ENCODE measurements around the gene OTUD6A.

Gene OTUD6A
- total RNA-seq: 0 reads per million in 3 experiments

DNA sequence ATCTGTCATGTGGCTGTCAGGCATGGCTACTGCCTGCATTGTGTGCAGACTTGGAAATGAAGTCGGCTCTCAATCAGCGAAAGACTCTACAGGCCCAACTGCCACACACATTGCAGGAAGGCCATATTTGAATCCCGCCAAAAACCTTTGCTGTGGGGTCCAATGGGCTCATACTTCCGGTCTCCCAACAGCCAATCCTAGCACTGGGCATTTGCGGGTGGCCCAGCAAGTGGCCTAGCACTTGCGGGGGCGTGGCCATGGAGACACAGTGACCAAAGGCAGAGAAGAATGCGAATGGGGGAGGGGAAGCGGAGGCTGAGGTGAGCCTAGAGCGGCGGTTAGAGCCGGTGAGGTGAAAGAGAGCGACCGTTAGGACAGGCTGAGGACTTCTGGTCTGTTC lies at the start of gene OTUD6A:
Gene OTUD6A, plus strand, starts transcription at position 382 of the 400 bp plus-strand sequence. CDS start 68 bp downstream, outside the sequence.
- DNase-seq: no peak

- no peak for DNase-seq
Measured at GRCh38 chrX:70012756-70013155, 49.5 kb upstream of the OTUD6A start.

GRCh38 chrX:70013466-70014381 lies 48.5 kb upstream of the OTUD6A start:
- DNase-seq: no peak

- DNase-seq: peak; percentile 3
Measured at GRCh38 chrX:70016513-70016912, 45.7 kb upstream of the OTUD6A start.

- DNase-seq: no peak
Measured at GRCh38 chrX:70022616-70023015, 39.6 kb upstream of the OTUD6A start.

- DNase-seq: no peak
Measured at GRCh38 chrX:70025464-70025863, 36.8 kb upstream of the OTUD6A start.

DNA sequence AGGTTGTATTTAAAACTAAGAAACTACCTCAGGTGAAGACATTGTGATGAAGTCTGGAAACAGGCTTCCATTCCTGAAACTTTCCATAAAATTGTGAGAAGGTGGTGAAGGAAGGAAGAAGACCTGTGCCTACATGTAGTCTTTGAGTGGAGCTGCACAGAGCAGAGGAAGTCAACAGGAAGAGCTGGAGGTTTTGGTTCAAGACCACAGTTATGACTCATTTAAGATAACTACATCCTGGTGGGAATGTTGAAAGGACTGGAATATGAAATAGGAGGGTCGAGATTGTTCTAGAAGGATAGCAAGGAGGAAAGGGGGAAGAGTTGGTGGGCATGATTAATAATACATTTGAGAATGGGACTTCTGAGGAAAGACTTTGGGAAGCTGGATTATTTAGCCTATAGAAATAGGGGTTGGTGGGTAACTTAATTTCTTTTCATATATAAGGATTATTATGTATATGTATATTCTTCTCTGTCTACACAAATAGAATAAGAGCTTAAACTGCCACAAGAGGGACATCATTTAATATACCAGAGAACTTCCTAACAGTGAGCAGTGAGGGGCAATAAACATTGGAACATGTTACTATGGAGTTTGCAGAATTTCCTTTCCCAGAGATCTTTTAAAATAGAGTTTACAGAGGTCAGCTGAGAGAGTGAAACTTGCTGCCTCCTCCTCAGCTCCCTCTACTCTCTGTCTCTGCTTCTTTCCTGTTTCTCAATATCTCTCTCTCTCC lies 36.0 kb upstream of the OTUD6A start:
- DNase-seq: no peak

- DNase-seq: no peak
Measured at GRCh38 chrX:70026851-70027200, 35.4 kb upstream of the OTUD6A start.

GRCh38 chrX:70029863-70030262 lies 32.4 kb upstream of the OTUD6A start:
- DNase-seq: no peak

- DNase-seq: peak; percentile 38
Measured at GRCh38 chrX:70030301-70030767, 31.9 kb upstream of the OTUD6A start.

DNA sequence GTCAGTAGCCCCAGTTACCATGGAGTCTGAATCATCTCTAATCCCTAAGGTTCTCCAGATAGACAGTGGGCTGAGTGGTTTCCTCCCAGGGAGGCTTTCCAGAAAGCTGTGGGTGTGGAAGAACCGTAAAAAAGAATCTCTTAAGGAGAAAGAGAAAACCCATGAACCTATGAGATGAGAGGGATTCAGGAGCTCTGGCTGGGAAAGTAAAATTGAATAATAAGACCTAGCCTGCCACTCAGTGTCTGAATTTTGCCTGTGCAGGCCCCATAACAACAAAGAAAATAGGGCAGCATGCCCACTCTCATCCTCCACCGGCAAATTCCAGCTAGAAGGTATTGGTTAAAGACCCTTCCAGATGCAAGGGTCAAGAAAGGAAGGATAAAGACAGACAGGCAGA lies 29.5 kb upstream of the OTUD6A start:
- DNase-seq: no peak

DNA sequence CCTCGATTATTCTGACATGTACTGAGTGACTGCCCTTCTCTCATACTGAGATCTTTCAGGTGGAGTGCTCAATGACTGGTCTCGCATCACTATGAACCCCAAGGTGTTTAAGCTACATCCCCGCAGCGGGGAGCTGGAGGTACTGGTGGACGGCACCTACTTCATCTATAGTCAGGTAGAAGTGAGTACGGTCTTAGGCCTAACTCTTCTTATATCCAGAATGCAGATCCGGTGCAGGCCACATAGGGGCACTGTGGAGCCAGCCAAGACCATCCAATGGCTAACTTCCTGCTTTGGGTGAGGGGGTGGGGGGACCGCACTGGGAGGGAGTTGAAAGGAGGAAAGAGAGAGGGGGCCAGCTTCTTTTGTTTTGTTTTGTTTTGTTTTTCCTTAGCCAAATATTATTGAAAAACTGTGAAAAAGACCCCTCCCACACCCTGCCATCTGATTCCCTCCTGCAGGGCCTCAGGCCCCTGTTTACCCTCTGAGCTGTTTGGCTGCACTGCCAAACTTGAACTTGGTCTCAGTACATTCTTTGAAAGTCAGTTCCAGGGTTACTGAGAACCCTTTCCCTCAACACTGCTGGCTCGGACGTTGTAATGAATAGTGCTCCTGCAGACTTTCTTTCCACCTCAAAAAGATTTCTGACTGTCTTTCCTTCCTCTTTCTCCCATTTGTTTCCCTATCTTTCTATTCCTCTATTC lies 28.8 kb upstream of the OTUD6A start:
- no peak for DNase-seq

DNA sequence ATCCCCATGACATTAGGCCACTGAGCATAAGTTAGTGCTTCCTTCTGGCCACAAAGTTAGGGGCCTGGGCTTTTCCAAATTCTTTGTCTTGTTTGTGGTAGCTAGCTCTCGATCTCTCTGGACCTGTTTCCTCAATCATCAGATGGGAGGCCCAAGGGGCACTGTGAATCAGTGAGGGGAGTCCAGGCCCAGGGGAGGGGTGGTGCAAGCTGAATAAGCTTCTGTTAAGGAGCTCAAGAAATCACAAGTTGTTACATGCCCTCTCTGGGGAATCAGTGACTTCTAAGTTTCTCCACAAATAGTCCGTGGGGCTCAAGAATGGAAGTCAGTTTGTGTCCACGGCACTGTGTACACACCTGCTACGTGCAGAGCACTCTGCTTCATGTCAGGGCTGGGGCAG lies 27.6 kb upstream of the OTUD6A start:
- no peak for DNase-seq

- no peak for DNase-seq
Measured at GRCh38 chrX:70038515-70038914, 23.7 kb upstream of the OTUD6A start.

DNA sequence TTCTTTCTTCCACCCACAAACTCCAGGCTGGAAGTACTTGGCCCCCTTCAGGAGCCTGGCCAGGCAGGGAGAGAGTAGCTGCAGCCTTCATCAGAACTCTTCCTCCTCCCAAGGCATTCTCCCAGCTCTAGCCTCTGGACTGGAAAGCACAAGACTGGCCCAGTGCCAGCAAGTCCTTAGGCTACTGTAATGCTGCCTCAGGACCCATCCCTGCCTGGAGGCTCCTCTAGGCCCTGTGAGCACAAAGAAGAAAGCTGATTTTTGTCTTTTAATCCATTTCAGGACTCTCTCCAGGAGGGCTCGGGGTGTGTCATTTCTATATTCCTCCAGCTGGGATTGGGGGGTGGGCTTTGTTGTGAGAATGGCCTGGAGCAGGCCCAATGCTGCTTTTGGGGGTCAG lies 23.3 kb upstream of the OTUD6A start:
- DNase-seq: no peak

DNA sequence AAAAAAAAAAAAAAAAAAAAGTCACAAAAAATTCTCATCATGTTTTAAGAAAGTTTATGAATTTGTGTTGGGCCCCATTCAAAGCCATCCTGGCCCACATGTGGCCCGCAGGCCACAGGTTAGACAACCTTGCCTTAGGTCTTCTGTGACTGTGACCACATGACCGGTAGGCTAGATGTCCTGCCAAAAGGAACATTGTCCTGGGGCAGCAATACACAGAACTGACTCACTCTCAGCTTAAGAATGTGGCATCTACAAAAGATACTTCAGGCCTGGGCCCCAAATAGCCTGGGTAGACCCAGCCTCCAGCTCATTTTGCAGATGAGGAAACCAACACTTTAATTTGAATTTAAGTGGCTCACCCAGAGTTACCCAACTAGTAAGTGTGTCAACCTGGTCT lies 22.5 kb upstream of the OTUD6A start:
- no peak for DNase-seq

DNA sequence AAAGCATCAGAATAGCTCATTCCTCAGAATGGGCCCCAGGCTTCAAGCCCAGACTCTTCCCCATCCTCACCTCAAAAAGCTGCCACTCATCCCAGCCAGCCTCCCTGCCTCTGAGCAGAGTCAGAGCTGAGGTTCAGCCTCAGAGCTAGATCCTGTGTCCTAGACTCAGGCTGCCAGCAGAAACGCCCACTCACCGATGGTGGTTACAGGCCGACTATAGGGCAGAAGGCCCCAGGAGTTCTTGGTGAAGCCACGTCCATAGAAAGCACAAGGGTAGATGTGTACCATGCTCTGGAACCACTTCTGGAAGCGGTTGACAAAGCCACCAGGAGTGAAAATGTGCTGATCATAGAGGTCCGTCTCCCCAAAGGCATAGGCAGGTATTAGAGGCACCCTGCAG lies 20.3 kb upstream of the OTUD6A start:
- DNase-seq: no peak

GRCh38 chrX:70042399-70043371 lies 19.6 kb upstream of the OTUD6A start:
- DNase-seq: no peak

DNA sequence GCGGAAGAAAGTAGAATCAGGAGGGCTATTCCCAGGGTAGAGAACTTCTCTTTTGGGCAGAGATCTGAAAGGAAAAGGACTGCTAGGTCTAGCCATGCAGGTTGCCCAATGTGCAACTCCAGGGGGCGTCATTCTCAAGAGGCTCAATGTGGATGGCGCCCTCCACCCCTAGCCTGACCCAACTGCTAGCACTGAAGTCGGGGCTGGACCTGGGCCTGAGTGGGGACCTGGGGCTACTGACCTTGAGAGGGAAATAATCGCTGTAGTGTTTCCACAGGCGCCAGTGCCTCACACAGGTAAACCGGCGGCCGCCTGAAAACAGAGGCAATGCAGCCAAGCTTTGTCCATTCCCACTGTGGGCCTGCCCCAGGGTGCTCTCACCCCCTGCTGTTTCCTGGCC lies 18.6 kb upstream of the OTUD6A start:
- DNase-seq: no peak

DNA sequence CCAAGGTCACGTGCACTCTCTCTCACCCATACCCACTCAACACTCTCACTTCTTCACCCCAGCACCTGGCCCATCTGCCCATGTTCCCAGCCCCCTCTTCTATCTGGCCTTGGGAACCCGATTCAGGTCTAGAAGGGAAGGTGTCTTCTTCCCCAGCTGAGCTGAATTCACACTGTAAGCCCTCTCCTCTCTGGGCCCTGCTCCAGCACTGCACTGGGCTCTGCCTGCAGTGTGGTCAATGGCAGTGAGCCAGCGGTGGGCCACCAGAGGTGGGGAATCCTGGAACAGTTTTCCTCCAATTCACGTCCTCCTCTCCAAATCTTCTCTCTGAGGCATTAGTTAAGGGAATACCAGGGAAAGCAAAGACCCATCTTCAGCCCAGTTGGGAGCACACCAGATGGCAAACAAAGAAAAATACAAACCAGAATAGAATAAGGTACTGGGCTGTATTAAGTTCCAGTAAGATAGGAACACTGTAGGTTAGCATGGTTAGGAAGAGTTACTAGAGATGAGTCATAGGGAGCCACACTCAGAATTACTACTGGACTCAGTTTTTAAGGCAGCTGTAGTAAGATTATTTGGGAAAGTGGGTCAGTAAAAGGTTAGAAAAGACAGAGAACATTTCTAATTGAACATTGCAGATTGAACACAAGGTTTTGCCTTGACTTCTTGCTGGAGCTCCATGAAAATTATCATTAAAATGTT lies 17.6 kb upstream of the OTUD6A start:
- no peak for DNase-seq

GRCh38 chrX:70046978-70047377 lies 15.3 kb upstream of the OTUD6A start:
- no peak for DNase-seq
